IMR-90 (cell line): ENCODE results near the gene HOXB1.

Source experiments
- BHLHE40 ChIP-seq: fragments of 150-350 bp; IDR thresholded peaks from 2 replicates; pipeline ENCODE4 v1.6.1; 2016; ENCODE audit warnings: mild to moderate bottlenecking, low read depth, low read length
- CEBPB ChIP-seq: IDR thresholded peaks from 2 replicates; pipeline ENCODE4 v1.6.1; 2012; ENCODE audit warnings: low read depth, low read length, improper control_type of control experiment
- CTCF ChIP-seq: conservative IDR thresholded peaks from 2 replicates; pipeline ENCODE4 v1.5.1; 2012; ENCODE audit warnings: mild to moderate bottlenecking, low read depth, low read length, improper control_type of control experiment
- FOS ChIP-seq: fragments of 150-350 bp; IDR thresholded peaks from 2 replicates; pipeline ENCODE4 v1.6.1; 2016; ENCODE audit warnings: low read depth, low read length
- MAZ ChIP-seq: IDR thresholded peaks from 2 replicates; pipeline ENCODE4 v1.6.1; 2012; ENCODE audit warnings: low read depth, mild to moderate bottlenecking, low read length, improper control_type of control experiment, moderate library complexity, borderline replicate concordance
- MXI1 ChIP-seq: IDR thresholded peaks from 2 replicates; pipeline ENCODE4 v1.6.1; 2012; ENCODE audit warnings: low read depth, mild to moderate bottlenecking, low read length, moderate library complexity, borderline replicate concordance
- POLR2A ChIP-seq: IDR thresholded peaks from 2 replicates; pipeline ENCODE4 v1.6.1; 2012; ENCODE audit warnings: mild to moderate bottlenecking, low read depth, low read length
- RAD21 ChIP-seq: IDR thresholded peaks from 2 replicates; pipeline ENCODE4 v1.6.1; 2012; ENCODE audit warnings: low read length, improper control_type of control experiment
- RCOR1 ChIP-seq: IDR thresholded peaks from 2 replicates; pipeline ENCODE4 v1.6.1; 2012; ENCODE audit warnings: mild to moderate bottlenecking, low read length, improper control_type of control experiment; ENCODE audit not compliant: insufficient replicate concordance
- SMC3 ChIP-seq: fragments of 150-350 bp; IDR thresholded peaks from 2 replicates; pipeline ENCODE4 v1.6.1; 2016; ENCODE audit warnings: low read depth, mild to moderate bottlenecking, antibody characterized with exemption, low read length, moderate library complexity
- TF ChIP-seq, protein P1 (sequence below): fragments of 150-350 bp; IDR thresholded peaks from 2 replicates; pipeline ENCODE4 v1.6.1; 2017; ENCODE audit warnings: mild to moderate bottlenecking, antibody characterized with exemption, low read length, low read depth

GRCh38 chr17:48542114-48542656 is 11.4 kb upstream of the HOXB1 start:
- no peak for TF ChIP-seq POLR2A
- no peak for TF ChIP-seq SMC3
- TF ChIP-seq CTCF: no peak
- TF ChIP-seq MXI1: no peak
- no peak for TF ChIP-seq BHLHE40
- no peak for TF ChIP-seq RAD21
- TF ChIP-seq, protein P1, sequence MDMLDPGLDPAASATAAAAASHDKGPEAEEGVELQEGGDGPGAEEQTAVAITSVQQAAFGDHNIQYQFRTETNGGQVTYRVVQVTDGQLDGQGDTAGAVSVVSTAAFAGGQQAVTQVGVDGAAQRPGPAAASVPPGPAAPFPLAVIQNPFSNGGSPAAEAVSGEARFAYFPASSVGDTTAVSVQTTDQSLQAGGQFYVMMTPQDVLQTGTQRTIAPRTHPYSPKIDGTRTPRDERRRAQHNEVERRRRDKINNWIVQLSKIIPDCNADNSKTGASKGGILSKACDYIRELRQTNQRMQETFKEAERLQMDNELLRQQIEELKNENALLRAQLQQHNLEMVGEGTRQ: no peak
- TF ChIP-seq CEBPB: no peak
- TF ChIP-seq RCOR1: no peak
- TF ChIP-seq MAZ: no peak
- TF ChIP-seq FOS: no peak
